Astrocyte of the spinal cord (primary cell): ENCODE results near the gene SNRPB.

Source experiments
- DNase-seq: peaks from one replicate; pipeline ENCODE4 v3.0.0; 2011; ENCODE audit warnings: low read depth, low spot score
- H3K4me3 ChIP-seq: 2 replicates; pipeline ENCODE4 v1.5.1; 2011; ENCODE audit warnings: low read depth, mild to moderate bottlenecking, low read length, moderate library complexity
- CTCF ChIP-seq: IDR thresholded peaks from 2 replicates; pipeline ENCODE4 v1.5.1; 2012; ENCODE audit warnings: low read depth, mild to moderate bottlenecking, low read length, inconsistent platforms
- in situ Hi-C: cut with HindIII; loops from 2 replicates; pipeline ENCODE4 v1.10.0; 2017; ENCODE audit warnings: low sequenced_read_pairs

Gene SNRPB

GRCh38 chr20:2473516-2473915, 2.9 kb upstream of the SNRPB start:
- no peak for TF ChIP-seq CTCF
- peak; percentile 63 for DNase-seq
- in situ Hi-C loops = no loop called here
- no peak overlapping the region for H3K4me3 ChIP-seq

GRCh38 chr20:2469991-2470422, 582 bp downstream of the SNRPB start:
- H3K4me3 ChIP-seq = peak overlapping the region; percentile 98
- in situ Hi-C loops = no loop called here
- DNase-seq = peak; percentile 49
- no peak for TF ChIP-seq CTCF

GRCh38 chr20:2468581-2469407, 1.8 kb downstream of the SNRPB start:
- DNase-seq = no peak
- no peak for TF ChIP-seq CTCF
- peak overlapping the region; percentile 98 for H3K4me3 ChIP-seq
- in situ Hi-C loops = no loop called here

- no peak for DNase-seq
- in situ Hi-C loops = no loop called here
- H3K4me3 ChIP-seq = no peak overlapping the region
- no peak for TF ChIP-seq CTCF
Measured at GRCh38 chr20:2467412-2467811, 3.2 kb downstream of the SNRPB start.

GRCh38 chr20:2465100-2465499, 5.5 kb downstream of the SNRPB start:
- no peak overlapping the region for H3K4me3 ChIP-seq
- in situ Hi-C loops = no loop called here
- DNase-seq = no peak
- no peak for TF ChIP-seq CTCF

- in situ Hi-C loops = no loop called here
- H3K4me3 ChIP-seq = no peak overlapping the region
- no peak for DNase-seq
- no peak for TF ChIP-seq CTCF
Measured at GRCh38 chr20:2463616-2464365, 6.8 kb downstream of the SNRPB start.
